ENCODE data around the gene OR5H1. TPM values are rescaled to one million over a fixed set of nuclear protein-coding genes. Genes with fewer than 3 reads are reported as not detected.
"Not testable (repeated sequence)": the region's sequence is repeated elsewhere in the genome, so short reads cannot be mapped to it uniquely, and the experiment has no call there.

Gene OR5H1
- total RNA-seq, 4 donors from 2014 or later, result not detected

DNA sequence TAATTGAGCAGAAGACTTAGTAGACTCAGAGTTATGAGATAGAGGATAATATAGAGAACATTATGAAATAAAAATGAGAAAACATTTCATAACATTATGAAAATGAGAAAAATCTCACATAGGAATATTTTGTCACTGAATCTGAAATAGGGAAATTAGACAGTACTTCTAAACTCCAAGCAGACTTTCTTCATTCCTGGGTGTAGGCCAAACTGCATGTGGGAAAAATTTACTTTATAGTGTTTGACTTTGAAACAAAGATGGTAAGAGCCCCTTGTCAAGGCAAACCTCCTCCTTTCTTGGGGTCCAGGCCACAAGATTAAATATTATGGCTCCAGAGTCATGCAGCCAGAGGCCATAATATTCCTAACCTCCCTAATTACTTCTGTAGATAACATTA is 10.0 kb downstream of the OR5H1 start:
- DNase-seq (ENCODE audit: low spot score in 2 of 2), result no peak
- no peaks in the 10 kb centered on the region for H3K4me1 ChIP-seq
- no peaks in the 10 kb centered on the region for H3K9me3 ChIP-seq
- no peaks in the 10 kb centered on the region for H3K36me3 ChIP-seq
- H3K4me3 ChIP-seq, result no peak overlapping the region
- no peak for TF ChIP-seq POLR2A (IDR thresholded peaks at IDR 0.05)
- TF ChIP-seq, protein P1, sequence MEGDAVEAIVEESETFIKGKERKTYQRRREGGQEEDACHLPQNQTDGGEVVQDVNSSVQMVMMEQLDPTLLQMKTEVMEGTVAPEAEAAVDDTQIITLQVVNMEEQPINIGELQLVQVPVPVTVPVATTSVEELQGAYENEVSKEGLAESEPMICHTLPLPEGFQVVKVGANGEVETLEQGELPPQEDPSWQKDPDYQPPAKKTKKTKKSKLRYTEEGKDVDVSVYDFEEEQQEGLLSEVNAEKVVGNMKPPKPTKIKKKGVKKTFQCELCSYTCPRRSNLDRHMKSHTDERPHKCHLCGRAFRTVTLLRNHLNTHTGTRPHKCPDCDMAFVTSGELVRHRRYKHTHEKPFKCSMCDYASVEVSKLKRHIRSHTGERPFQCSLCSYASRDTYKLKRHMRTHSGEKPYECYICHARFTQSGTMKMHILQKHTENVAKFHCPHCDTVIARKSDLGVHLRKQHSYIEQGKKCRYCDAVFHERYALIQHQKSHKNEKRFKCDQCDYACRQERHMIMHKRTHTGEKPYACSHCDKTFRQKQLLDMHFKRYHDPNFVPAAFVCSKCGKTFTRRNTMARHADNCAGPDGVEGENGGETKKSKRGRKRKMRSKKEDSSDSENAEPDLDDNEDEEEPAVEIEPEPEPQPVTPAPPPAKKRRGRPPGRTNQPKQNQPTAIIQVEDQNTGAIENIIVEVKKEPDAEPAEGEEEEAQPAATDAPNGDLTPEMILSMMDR (IDR thresholded peaks at IDR 0.05), result no peak
- TF ChIP-seq POLR2AphosphoS5 (IDR thresholded peaks at IDR 0.05), result no peak
- H3K27me3 ChIP-seq, result no peaks in the 10 kb centered on the region
- H3K27ac ChIP-seq, result no peak overlapping the region

GRCh38 chr3:98147179-98147578 is 16.7 kb downstream of the OR5H1 start, which contains the start of gene OR5H14:
Gene OR5H14 (plus strand): TSS chr3:98147479. CDS start chr3:98149386, 1,907 bp downstream.
- no peaks in the 10 kb centered on the region for H3K4me1 ChIP-seq
- DNase-seq (ENCODE audit: low spot score in 2 of 2), result no peak
- TF ChIP-seq EP300 (IDR thresholded peaks at IDR 0.05) (no peak), POLR2A (IDR thresholded peaks at IDR 0.05) (no peak), POLR2AphosphoS5 (IDR thresholded peaks at IDR 0.05) (no peak)
- TF ChIP-seq, protein P1 (IDR thresholded peaks at IDR 0.05), result no peak
- H3K9me3 ChIP-seq, result no peaks in the 10 kb centered on the region
- WGBS, result 71% methylated on average over 1 of the region's 1 CpG
- no peaks in the 10 kb centered on the region for H3K27me3 ChIP-seq
- H3K36me3 ChIP-seq, result no peaks in the 10 kb centered on the region
- no peak within 1 kb of the TSS for H3K27ac ChIP-seq
- H3K4me3 ChIP-seq, result no peak within 1 kb of the TSS

DNA sequence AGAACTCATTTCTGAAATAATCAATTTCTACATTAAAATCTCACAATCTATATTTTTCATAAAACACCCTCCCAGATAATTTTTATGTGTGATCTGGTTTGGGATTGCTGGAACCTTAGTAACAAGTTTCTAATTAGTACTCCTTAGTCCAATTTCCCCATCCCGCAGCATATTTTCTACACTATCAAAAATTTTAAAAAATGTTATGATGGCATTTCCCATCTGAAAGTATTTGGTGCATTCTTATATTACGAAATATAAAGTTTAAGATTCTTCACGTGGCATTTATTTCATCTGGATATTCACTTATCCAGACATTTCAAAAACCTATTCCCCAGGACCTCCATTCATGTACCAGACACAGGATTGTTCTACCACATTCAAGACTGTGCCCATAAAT is 18.2 kb downstream of the OR5H1 start:
- H3K27ac ChIP-seq, result no peak overlapping the region
- H3K4me1 ChIP-seq, result no peaks in the 10 kb centered on the region
- no peak overlapping the region for H3K4me3 ChIP-seq
- WGBS, result 71% methylated on average over 3 of the region's 3 CpGs
- no peaks in the 10 kb centered on the region for H3K36me3 ChIP-seq
- no peak for TF ChIP-seq POLR2A (IDR thresholded peaks at IDR 0.05)
- no peak for TF ChIP-seq EP300 (IDR thresholded peaks at IDR 0.05)
- TF ChIP-seq, protein P1 (IDR thresholded peaks at IDR 0.05), result no peak
- TF ChIP-seq POLR2AphosphoS5 (IDR thresholded peaks at IDR 0.05), result no peak
- H3K9me3 ChIP-seq, result no peaks in the 10 kb centered on the region
- no peaks in the 10 kb centered on the region for H3K27me3 ChIP-seq
- DNase-seq (ENCODE audit: low spot score in 2 of 2), result no peak

DNA sequence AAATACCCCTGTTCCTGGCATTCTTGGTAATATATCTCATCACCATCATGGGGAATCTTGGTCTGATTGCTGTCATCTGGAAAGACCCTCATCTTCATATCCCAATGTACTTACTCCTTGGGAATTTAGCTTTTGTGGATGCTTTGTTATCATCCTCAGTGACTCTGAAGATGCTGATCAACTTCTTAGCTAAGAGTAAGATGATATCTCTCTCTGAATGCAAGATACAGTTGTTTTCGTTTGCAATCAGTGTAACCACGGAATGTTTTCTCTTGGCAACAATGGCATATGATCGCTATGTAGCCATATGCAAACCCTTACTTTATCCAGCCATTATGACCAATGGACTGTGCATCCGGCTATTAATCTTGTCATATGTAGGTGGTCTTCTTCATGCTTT is 18.9 kb downstream of the OR5H1 start:
- not testable (repeated sequence) for DNase-seq (ENCODE audit: low spot score in 2 of 2); H3K4me3 ChIP-seq; H3K36me3 ChIP-seq; H3K27me3 ChIP-seq; H3K27ac ChIP-seq; H3K4me1 ChIP-seq; H3K9me3 ChIP-seq
- 89% methylated on average over 4 of the region's 4 CpGs for WGBS

DNA sequence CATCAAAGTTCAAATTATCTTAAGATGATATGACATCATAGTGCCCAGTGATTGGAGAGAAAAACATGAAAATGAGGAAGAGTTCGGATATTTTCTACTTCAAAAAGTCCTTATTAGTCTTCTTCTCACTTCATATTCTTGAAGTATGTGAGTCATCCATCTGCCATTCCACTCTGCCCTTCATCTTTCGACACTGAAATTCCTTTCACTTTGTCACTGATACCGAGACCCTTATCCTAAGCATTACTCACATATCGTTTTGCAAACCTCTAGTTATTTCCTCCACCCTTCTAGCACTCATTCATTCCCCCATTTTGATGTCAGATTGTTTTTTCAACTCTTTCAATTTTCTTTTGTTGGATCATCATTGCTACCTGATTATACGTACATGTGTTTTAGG is 20.7 kb downstream of the OR5H1 start:
- Histone ChIP-seq H3K36me3 (no peaks in the 10 kb centered on the region), H3K4me1 (no peaks in the 10 kb centered on the region), H3K9me3 (no peaks in the 10 kb centered on the region), H3K27ac (no peak overlapping the region), H3K4me3 (no peak overlapping the region), H3K27me3 (no peaks in the 10 kb centered on the region)
- 84% methylated on average over 5 of the region's 5 CpGs for WGBS
- no peak for TF ChIP-seq POLR2AphosphoS5 (IDR thresholded peaks at IDR 0.05)
- TF ChIP-seq, protein P1 (IDR thresholded peaks at IDR 0.05), result no peak
- TF ChIP-seq EP300 (IDR thresholded peaks at IDR 0.05), result no peak
- TF ChIP-seq POLR2A (IDR thresholded peaks at IDR 0.05), result no peak
- no peak for DNase-seq (ENCODE audit: low spot score in 2 of 2)

DNA sequence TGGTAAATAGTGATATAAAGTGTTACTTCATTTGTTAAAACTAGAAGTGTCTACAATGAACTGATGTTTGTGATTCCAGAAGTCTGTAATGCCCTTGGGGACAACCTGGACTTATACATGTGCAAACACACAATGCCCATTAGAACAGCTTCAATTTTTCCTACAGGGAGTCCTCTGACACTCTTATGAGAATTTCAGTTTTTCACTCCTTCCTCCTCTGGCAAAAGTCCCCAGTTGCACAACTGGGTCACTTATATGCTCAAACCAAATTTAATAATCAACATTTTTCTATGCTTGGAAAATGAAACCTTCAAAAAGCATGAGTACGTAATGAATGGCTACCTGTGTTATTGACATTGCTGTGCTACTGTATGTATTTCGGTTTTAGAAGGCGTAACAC is 35.9 kb downstream of the OR5H1 start, which contains the start of gene OR5H15:
OR5H15 (plus strand) TSS at position 301 of the 400 bp plus-strand sequence. CDS start 2,004 bp downstream, outside the sequence.
- no peaks in the 10 kb centered on the region for H3K9me3 ChIP-seq
- no peaks in the 10 kb centered on the region for H3K27me3 ChIP-seq
- no peaks in the 10 kb centered on the region for H3K36me3 ChIP-seq
- no peak within 1 kb of the TSS for H3K4me3 ChIP-seq
- no peak within 1 kb of the TSS for H3K27ac ChIP-seq
- 94% methylated on average over 3 of the region's 3 CpGs for WGBS
- no peak for DNase-seq (ENCODE audit: low spot score in 2 of 2)
- TF ChIP-seq, protein P1 (IDR thresholded peaks at IDR 0.05), result no peak
- TF ChIP-seq POLR2AphosphoS5 (IDR thresholded peaks at IDR 0.05) (no peak), EP300 (IDR thresholded peaks at IDR 0.05) (no peak), POLR2A (IDR thresholded peaks at IDR 0.05) (no peak)
- H3K4me1 ChIP-seq, result no peaks in the 10 kb centered on the region
